HFF-Myc (cell line): ENCODE measurements around the gene CLCN3.
A peak's percentile ranks its signal among the peaks of the same experiment; 100 is the strongest.
"Not testable (repeated sequence)": the region's sequence is repeated elsewhere in the genome, so short reads cannot be mapped to it uniquely, and the experiment has no call there.

Experiments used
- DNase-seq: peaks from one replicate; pipeline ENCODE4 v3.0.0-alpha.2; 2011; ENCODE audit warnings: low read depth; ENCODE audit errors: extremely low read depth
- H3K4me3 ChIP-seq: replicated peaks from 2 replicates; pipeline ENCODE4 v1.5.1; 2011; ENCODE audit warnings: low read depth, mild to moderate bottlenecking, control low read depth, low read length
- CTCF ChIP-seq: IDR thresholded peaks from 2 replicates; pipeline ENCODE4 v1.5.1; 2012; ENCODE audit warnings: mild to moderate bottlenecking, low read depth, low read length, control low read depth; ENCODE audit errors: missing control alignments

CLCN3 gene

GRCh38 chr4:169619958-169620879 lies at the start of gene CLCN3:
TSS of gene CLCN3 (plus strand) at chr4:169620578. CDS start at chr4:169635929, 15,351 bp downstream.
- no peak for DNase-seq
- no peak for TF ChIP-seq CTCF
- H3K4me3 ChIP-seq: peak within 1 kb of the TSS; percentile 79

- DNase-seq, H3K4me3 ChIP-seq: not testable (repeated sequence)
Measured at GRCh38 chr4:169571012-169571411, 49.4 kb upstream of the CLCN3 start.

- TF ChIP-seq CTCF: no peak
- no peak for DNase-seq
- no peak overlapping the region for H3K4me3 ChIP-seq
Measured at GRCh38 chr4:169571435-169571834, 48.9 kb upstream of the CLCN3 start.

GRCh38 chr4:169573889-169574288 lies 46.5 kb upstream of the CLCN3 start:
- no peak for DNase-seq
- no peak for TF ChIP-seq CTCF
- H3K4me3 ChIP-seq: no peak overlapping the region

GRCh38 chr4:169582203-169582602 lies 38.2 kb upstream of the CLCN3 start:
- no peak for DNase-seq
- no peak overlapping the region for H3K4me3 ChIP-seq
- TF ChIP-seq CTCF: no peak

- no peak for TF ChIP-seq CTCF
- no peak for DNase-seq
- H3K4me3 ChIP-seq: no peak overlapping the region
Measured at GRCh38 chr4:169582706-169583105, 37.7 kb upstream of the CLCN3 start.

GRCh38 chr4:169583563-169583962 lies 36.8 kb upstream of the CLCN3 start:
- TF ChIP-seq CTCF: no peak
- no peak overlapping the region for H3K4me3 ChIP-seq
- peak; percentile 59 for DNase-seq
